ENCODE results near the gene SPN.

SPN gene

DNA sequence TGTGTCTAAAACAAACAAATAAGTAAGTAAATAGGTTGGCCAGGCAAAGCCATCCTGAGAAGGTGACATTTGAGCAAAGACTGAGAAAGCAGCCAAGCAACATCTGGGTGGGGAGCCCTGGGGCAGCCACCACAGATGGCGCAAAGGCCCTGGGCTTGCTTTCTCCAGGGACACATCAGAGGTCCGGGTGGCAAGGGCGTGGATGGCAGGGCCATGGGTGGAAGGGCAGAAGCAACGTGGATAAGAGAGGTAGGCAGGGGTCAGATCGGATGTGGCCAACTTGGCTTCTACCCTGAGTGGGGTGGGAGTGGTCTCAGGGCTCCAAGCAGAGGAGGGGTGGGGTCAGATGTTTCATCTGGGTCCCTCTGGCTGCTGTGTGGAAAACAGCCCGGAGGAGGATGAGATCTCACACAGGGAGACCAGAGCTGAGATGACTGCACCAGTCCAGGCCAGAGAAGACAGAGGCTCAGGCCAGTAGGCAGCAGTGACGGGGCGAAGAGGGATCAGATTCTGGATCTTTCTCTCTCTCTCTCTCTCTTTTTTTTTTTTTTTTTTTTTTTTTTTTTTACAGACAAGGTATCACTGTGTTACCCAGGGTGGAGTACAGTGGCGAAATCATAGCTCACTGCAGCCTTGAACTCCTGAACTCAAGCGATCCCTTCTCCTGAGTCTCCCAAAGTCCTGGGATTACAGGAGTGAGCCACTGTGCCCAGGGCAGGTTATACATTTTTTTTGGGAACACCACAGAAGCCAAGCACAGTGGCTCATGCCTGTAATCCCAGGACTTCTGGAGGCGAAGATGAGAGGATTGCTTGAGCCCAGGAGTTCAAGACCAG is 6.1 kb upstream of the SPN start:
- no peaks in the 10 kb centered on the region for H4K20me1 ChIP-seq (ENCODE audit: insufficient read depth, low read length)
- H2AFZ ChIP-seq (ENCODE audit: low read depth, low read length) = no peak overlapping the region
- H3K9ac ChIP-seq (ENCODE audit: low read depth, low read length) = no peak overlapping the region
- peaks cover 9% of the 10 kb centered on the region for H3K79me2 ChIP-seq (ENCODE audit: insufficient read depth, low read length)
- no peak overlapping the region for H3K4me3 ChIP-seq (ENCODE audit: low read depth in 1 of 2, low read length in 2 of 2)
- no peak for TF ChIP-seq EZH2 (IDR thresholded peaks at IDR 0.05; ENCODE audit: borderline replicate concordance, low read depth, low read length, severe bottlenecking)
- TF ChIP-seq, protein P1, sequence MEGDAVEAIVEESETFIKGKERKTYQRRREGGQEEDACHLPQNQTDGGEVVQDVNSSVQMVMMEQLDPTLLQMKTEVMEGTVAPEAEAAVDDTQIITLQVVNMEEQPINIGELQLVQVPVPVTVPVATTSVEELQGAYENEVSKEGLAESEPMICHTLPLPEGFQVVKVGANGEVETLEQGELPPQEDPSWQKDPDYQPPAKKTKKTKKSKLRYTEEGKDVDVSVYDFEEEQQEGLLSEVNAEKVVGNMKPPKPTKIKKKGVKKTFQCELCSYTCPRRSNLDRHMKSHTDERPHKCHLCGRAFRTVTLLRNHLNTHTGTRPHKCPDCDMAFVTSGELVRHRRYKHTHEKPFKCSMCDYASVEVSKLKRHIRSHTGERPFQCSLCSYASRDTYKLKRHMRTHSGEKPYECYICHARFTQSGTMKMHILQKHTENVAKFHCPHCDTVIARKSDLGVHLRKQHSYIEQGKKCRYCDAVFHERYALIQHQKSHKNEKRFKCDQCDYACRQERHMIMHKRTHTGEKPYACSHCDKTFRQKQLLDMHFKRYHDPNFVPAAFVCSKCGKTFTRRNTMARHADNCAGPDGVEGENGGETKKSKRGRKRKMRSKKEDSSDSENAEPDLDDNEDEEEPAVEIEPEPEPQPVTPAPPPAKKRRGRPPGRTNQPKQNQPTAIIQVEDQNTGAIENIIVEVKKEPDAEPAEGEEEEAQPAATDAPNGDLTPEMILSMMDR (IDR thresholded peaks at IDR 0.05; ENCODE audit: borderline replicate concordance, extremely low read depth, low read length, poor library complexity, severe bottlenecking) = no peak
- H3K27me3 ChIP-seq (ENCODE audit: insufficient read depth, low read length, poor library complexity) = no peaks in the 10 kb centered on the region
- no peak overlapping the region for H3K4me2 ChIP-seq (ENCODE audit: insufficient read depth, low read length)
- no peaks in the 10 kb centered on the region for H3K9me3 ChIP-seq (ENCODE audit: insufficient read depth, low read length, severe bottlenecking)
- DNase-seq = no peak
- H3K36me3 ChIP-seq (ENCODE audit: insufficient read depth, low read length) = no peaks in the 10 kb centered on the region
- peaks cover 9% of the 10 kb centered on the region for H3K4me1 ChIP-seq (ENCODE audit: insufficient read depth, low read length)
- H3K27ac ChIP-seq (ENCODE audit: low read length) = no peak overlapping the region
- no peak for ATAC-seq (ENCODE audit: insufficient read depth, low read depth)

DNA sequence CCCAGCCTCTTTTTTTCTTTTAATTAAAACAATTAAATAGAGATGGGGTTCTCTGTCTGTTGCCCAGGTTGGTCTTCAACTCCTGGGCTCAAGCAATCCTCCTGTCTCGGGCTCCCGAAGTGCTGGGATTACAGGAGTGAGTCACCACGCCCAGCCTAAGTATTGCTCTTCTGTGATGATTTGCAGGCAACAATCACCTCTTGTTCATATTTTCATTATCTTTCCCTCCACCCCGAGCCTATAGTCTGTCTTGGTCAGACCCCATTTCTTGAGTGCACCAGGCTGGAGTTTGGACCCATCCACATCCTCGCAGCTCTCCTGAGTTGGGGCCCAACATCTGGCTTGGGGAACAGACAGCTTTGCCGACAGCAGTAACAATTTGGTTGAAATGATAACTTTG is 4.3 kb upstream of the SPN start:
- TF ChIP-seq EZH2 (IDR thresholded peaks at IDR 0.05; ENCODE audit: borderline replicate concordance, low read depth, low read length, severe bottlenecking) = no peak
- TF ChIP-seq, protein P1 (IDR thresholded peaks at IDR 0.05; ENCODE audit: borderline replicate concordance, extremely low read depth, low read length, poor library complexity, severe bottlenecking) = no peak
- ATAC-seq (ENCODE audit: insufficient read depth, low read depth) (no peak), DNase-seq (no peak)
- H3K4me2 ChIP-seq (ENCODE audit: insufficient read depth, low read length) = no peak overlapping the region
- H3K4me3 ChIP-seq (ENCODE audit: low read depth in 1 of 2, low read length in 2 of 2) = no peak overlapping the region
- H3K27me3 ChIP-seq (ENCODE audit: insufficient read depth, low read length, poor library complexity) = no peaks in the 10 kb centered on the region
- no peak overlapping the region for H3K9ac ChIP-seq (ENCODE audit: low read depth, low read length)
- H3K79me2 ChIP-seq (ENCODE audit: insufficient read depth, low read length) = peaks cover 27% of the 10 kb centered on the region
- H2AFZ ChIP-seq (ENCODE audit: low read depth, low read length) = no peak overlapping the region
- H4K20me1 ChIP-seq (ENCODE audit: insufficient read depth, low read length) = peaks cover 3% of the 10 kb centered on the region
- H3K4me1 ChIP-seq (ENCODE audit: insufficient read depth, low read length) = peaks cover 23% of the 10 kb centered on the region
- no peaks in the 10 kb centered on the region for H3K9me3 ChIP-seq (ENCODE audit: insufficient read depth, low read length, severe bottlenecking)
- peaks cover 6% of the 10 kb centered on the region for H3K36me3 ChIP-seq (ENCODE audit: insufficient read depth, low read length)
- H3K27ac ChIP-seq (ENCODE audit: low read length) = no peak overlapping the region

DNA sequence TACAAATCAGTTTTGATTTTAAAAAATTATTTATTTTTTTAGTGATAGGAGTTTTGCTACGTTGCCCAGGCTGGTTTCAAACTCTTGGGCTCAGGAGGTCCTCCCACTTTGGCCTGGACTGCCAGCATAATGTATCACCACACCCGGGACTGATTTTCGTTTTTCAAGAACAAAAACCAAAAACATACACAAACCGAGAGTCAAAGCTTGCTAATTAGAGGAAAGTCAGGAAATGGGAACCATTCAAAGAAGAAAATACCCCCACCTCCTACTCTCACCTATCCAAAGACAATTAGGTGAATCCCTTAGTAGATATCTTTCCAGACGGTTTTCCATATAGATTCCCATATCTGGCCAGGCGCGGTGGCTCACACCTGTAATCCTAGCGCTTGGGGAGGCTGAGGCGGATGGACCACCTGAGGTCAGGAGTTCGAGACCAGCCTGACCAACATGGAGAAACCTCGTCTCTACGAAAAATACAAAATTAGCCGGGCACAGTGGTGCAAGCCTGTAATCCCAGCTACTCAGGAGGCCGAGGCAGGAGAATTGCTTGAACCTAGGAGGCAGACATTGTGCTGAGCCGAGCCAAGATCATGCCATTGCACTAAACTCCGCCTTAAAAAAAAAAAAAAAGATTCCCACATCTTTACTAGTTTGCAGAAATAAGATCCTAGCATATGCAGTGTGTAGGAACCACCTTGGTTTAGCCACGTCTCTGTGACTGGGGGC is 883 bp upstream of the SPN start:
- ATAC-seq (ENCODE audit: insufficient read depth, low read depth) (no peak; the same call in 1 of the 3 replicates), DNase-seq (no peak)
- Histone ChIP-seq H3K4me1 (ENCODE audit: insufficient read depth, low read length) (peaks cover 57% of the 10 kb centered on the region), H2AFZ (ENCODE audit: low read depth, low read length) (peak overlapping the region; percentile 80), H3K9me3 (ENCODE audit: insufficient read depth, low read length, severe bottlenecking) (no peaks in the 10 kb centered on the region), H3K36me3 (ENCODE audit: insufficient read depth, low read length) (peaks cover 41% of the 10 kb centered on the region), H4K20me1 (ENCODE audit: insufficient read depth, low read length) (peaks cover 37% of the 10 kb centered on the region), H3K4me2 (ENCODE audit: insufficient read depth, low read length) (peak overlapping the region; percentile 99), H3K9ac (ENCODE audit: low read depth, low read length) (peak overlapping the region; percentile 80), H3K4me3 (ENCODE audit: low read depth in 1 of 2, low read length in 2 of 2) (peak overlapping the region; percentile 66 to 72; a peak in 3 of 4 replicates), H3K79me2 (ENCODE audit: insufficient read depth, low read length) (peaks cover 61% of the 10 kb centered on the region), H3K27ac (ENCODE audit: low read length) (peak overlapping the region; percentile 95), H3K27me3 (ENCODE audit: insufficient read depth, low read length, poor library complexity) (no peaks in the 10 kb centered on the region)
- TF ChIP-seq EZH2 (IDR thresholded peaks at IDR 0.05; ENCODE audit: borderline replicate concordance, low read depth, low read length, severe bottlenecking) = no peak
- TF ChIP-seq, protein P1 (IDR thresholded peaks at IDR 0.05; ENCODE audit: borderline replicate concordance, extremely low read depth, low read length, poor library complexity, severe bottlenecking) = no peak

All from DND-41 (cell line).